GM12801 (cell line): ENCODE measurements around the gene RASSF5.

Source experiments
- CTCF ChIP-seq: IDR thresholded peaks from one replicate; pipeline ENCODE4 v1.5.1; 2011; ENCODE audit warnings: control low read depth; ENCODE audit not compliant: insufficient read length; ENCODE audit errors: extremely low read depth

RASSF5 gene

GRCh38 chr1:206570529-206570928, 63.2 kb downstream of the RASSF5 start:
- no peak for TF ChIP-seq CTCF

- TF ChIP-seq CTCF, result no peak
Measured at GRCh38 chr1:206572835-206573234, 65.5 kb downstream of the RASSF5 start.

- no peak for TF ChIP-seq CTCF
Measured at GRCh38 chr1:206573319-206573718, 66.0 kb downstream of the RASSF5 start.

GRCh38 chr1:206573762-206574161, 66.4 kb downstream of the RASSF5 start:
- TF ChIP-seq CTCF, result no peak

- no peak for TF ChIP-seq CTCF
Measured at GRCh38 chr1:206575165-206575893, 68.0 kb downstream of the RASSF5 start.

GRCh38 chr1:206575894-206576737, 68.8 kb downstream of the RASSF5 start:
- TF ChIP-seq CTCF, result no peak

- TF ChIP-seq CTCF, result no peak
Measured at GRCh38 chr1:206577626-206578025, 70.3 kb downstream of the RASSF5 start.
